Prostate gland (tissue), 2 donors: ENCODE measurements around the gene ALKBH5.

Experiments used
- CTCF ChIP-seq, 4 experiments: fragments of 200-600 bp in 2 of 4; fragments of 450-650 bp in 2 of 4; sonication (generic) in 2 of 4; IDR thresholded peaks; 1 replicate in 3 of 4; 2 replicates in 1 of 4; pipeline ENCODE4 v1.5.1; 2016 to 2019; ENCODE audit warnings: antibody characterized with exemption in 4 of 4, mild to moderate bottlenecking in 2 of 4, moderate library complexity in 2 of 4
- POLR2A ChIP-seq: fragments of 450-650 bp; IDR thresholded peaks from one replicate; pipeline ENCODE4 v1.6.1; 2016; ENCODE audit warnings: antibody characterized with exemption, mild to moderate bottlenecking
- POLR2AphosphoS5 ChIP-seq: sonication (generic); formaldehyde crosslinking; IDR thresholded peaks from one replicate; pipeline ENCODE4 v1.6.1; 2017; ENCODE audit warnings: antibody characterized with exemption

GRCh38 chr17:18185832-18186626 lies 2.4 kb downstream of the ALKBH5 start:
- TF ChIP-seq CTCF (IDR thresholded peaks at IDR 0.05) (no peak), POLR2AphosphoS5 (no peak), POLR2A (no peak)
